B cell (primary cell): Measurements from ENCODE around the gene MALRD1. TPM values are rescaled to one million over a fixed set of nuclear protein-coding genes. Genes with fewer than 3 reads are reported as not detected.

ENCODE experiments used
- ATAC-seq: fragments of 200-7000 bp; cut with Tn5 transposase; one replicate; pipeline ENCODE4 v1.10.0; 2021; ENCODE audit warnings: low read depth, mild to moderate bottlenecking, moderate number of reproducible peaks, moderate library complexity
- CTCF ChIA-PET: fragments of 350-600 bp; sonication (Branson Sonifier 250); formaldehyde crosslinking; loops from one replicate; lab custom pipeline; 2021; ENCODE audit warnings: antibody characterized with exemption, inconsistent platforms; lab: Charles Lee
- POLR2A ChIA-PET: fragments of 350-600 bp; sonication (Branson Sonifier 250); formaldehyde crosslinking; loops from one replicate; lab custom pipeline; 2021; ENCODE audit warnings: antibody characterized with exemption; lab: Charles Lee
- DNase-seq: peaks from one replicate; pipeline ENCODE4 v3.0.0; 2013
- H2AFZ ChIP-seq: 2 replicates; pipeline ENCODE4 v1.6.1; 2012; ENCODE audit warnings: mild to moderate bottlenecking, low read depth, low read length; ENCODE audit not compliant: insufficient read depth, poor library complexity, severe bottlenecking
- H3K27ac ChIP-seq, 2 donors: 1 replicate in 1 of 2; 2 replicates in 1 of 2; pipeline ENCODE4 v1.5.1; 2012 to 2013; ENCODE audit warnings: low read length in 2 of 2, mild to moderate bottlenecking in 2 of 2, moderate library complexity in 1 of 2
- H3K27me3 ChIP-seq, 4 experiments: fragments of 200-600 bp in 1 of 4; sonication (generic) in 1 of 4; replicated peaks in 1 of 4; 1 replicate in 2 of 4; 2 replicates in 2 of 4; pipeline versions ENCODE4 v1.6.1 to v1.7.0; 2013 to 2016; ENCODE audit warnings: low read length in 3 of 4, mild to moderate bottlenecking in 2 of 4, mixed read lengths in 1 of 4, moderate library complexity in 1 of 4; ENCODE audit not compliant: insufficient read depth in 4 of 4, control insufficient read depth in 3 of 4; ENCODE audit errors: control extremely low read depth in 1 of 4
- H3K36me3 ChIP-seq, 2 experiments: replicated peaks in 1 of 2; 1 replicate in 1 of 2; 2 replicates in 1 of 2; pipeline versions ENCODE4 v1.6.1 to v1.7.1; 2013; ENCODE audit warnings: low read length in 1 of 2; ENCODE audit not compliant: insufficient read depth in 2 of 2, control insufficient read depth in 1 of 2; ENCODE audit errors: control extremely low read depth in 1 of 2, extremely low read depth in 1 of 2
- H3K4me1 ChIP-seq, 2 donors: fragments of 200-600 bp in 1 of 2; sonication (generic) in 1 of 2; 1 replicate in 1 of 2; 2 replicates in 1 of 2; pipeline versions ENCODE4 v1.5.1 to v1.6.1; 2013 to 2017; ENCODE audit warnings: low read length in 2 of 2; ENCODE audit not compliant: control insufficient read depth in 2 of 2, insufficient read depth in 2 of 2
- H3K4me2 ChIP-seq: replicated peaks from 2 replicates; pipeline ENCODE3; 2012; ENCODE audit warnings: mild to moderate bottlenecking, low read depth, low read length; ENCODE audit not compliant: poor library complexity, severe bottlenecking
- H3K4me3 ChIP-seq, 5 experiments: fragments of 200-600 bp in 1 of 5; sonication (generic) in 1 of 5; 1 replicate in 3 of 5; 2 replicates in 2 of 5; pipeline versions ENCODE4 v1.5.1 to v1.7.0; 2011 to 2016; ENCODE audit warnings: low read length in 4 of 5, mild to moderate bottlenecking in 4 of 5, low read depth in 2 of 5, control low read depth in 1 of 5, moderate library complexity in 1 of 5; ENCODE audit not compliant: insufficient read depth in 1 of 5; ENCODE audit errors: control extremely low read depth in 1 of 5, extremely low read depth in 1 of 5
- H3K79me2 ChIP-seq: fragments of 200-600 bp; sonication (generic); one replicate; pipeline ENCODE4 v1.6.0; 2016; ENCODE audit warnings: low read length; ENCODE audit not compliant: control insufficient read depth, insufficient read depth
- H3K9ac ChIP-seq: fragments of 200-600 bp; sonication (generic); 2 replicates; pipeline ENCODE4 v1.6.1; 2017; ENCODE audit warnings: mild to moderate bottlenecking, low read length, moderate library complexity
- H3K9me3 ChIP-seq, 3 donors: one replicate each; pipeline versions ENCODE4 v1.6.1 to v1.7.1; 2013; ENCODE audit warnings: low read length in 2 of 3; ENCODE audit not compliant: control insufficient read depth in 2 of 3, insufficient read depth in 1 of 3; ENCODE audit errors: control extremely low read depth in 1 of 3
- H4K20me1 ChIP-seq: 2 replicates; pipeline ENCODE4 v1.6.0; 2012; ENCODE audit warnings: mild to moderate bottlenecking, low read length; ENCODE audit not compliant: insufficient read depth, control insufficient read depth, poor library complexity, severe bottlenecking
- H3K27ac Mint-ChIP-seq: one replicate; pipeline ENCODE4 v1.8.0; 2021; ENCODE audit warnings: mixed read lengths
- H3K27me3 Mint-ChIP-seq: one replicate; pipeline ENCODE4 v1.8.0; 2021; ENCODE audit warnings: mixed read lengths
- H3K4me1 Mint-ChIP-seq: one replicate; pipeline ENCODE4 v1.8.0; 2021; ENCODE audit warnings: mixed read lengths
- H3K4me3 Mint-ChIP-seq: one replicate; pipeline ENCODE4 v1.8.0; 2021; ENCODE audit warnings: mixed read lengths
- H3K9me3 Mint-ChIP-seq: one replicate; pipeline ENCODE4 v1.8.0; 2022; ENCODE audit warnings: mixed read lengths; ENCODE audit not compliant: insufficient read depth
- EZH2 ChIP-seq: IDR thresholded peaks from 2 replicates; pipeline ENCODE4 v1.6.1; 2012; ENCODE audit warnings: borderline replicate concordance, low read depth, mild to moderate bottlenecking, moderate library complexity, low read length; ENCODE audit not compliant: insufficient read depth, poor library complexity, severe bottlenecking
- WGBS: methylation state at CpG from one replicate; pipeline ENCODE4 v1.1.5; 2013; ENCODE audit warnings: missing lambda C conversion rate; ENCODE audit not compliant: insufficient coverage; 5-methylcytosine and 5-hydroxymethylcytosine counted together
- intact Hi-C: fragments of 100-400 bp; cut with micrococcal nuclease; formaldehyde crosslinking; loops from one replicate; pipeline ENCODE4 v1.10.0; 2022
- polyA plus RNA-seq: library from polyadenylated mRNA; depleted of rRNA; stranded (reverse); fragments of >200 nt; gene quantifications from 2 replicates; pipeline ENCODE4 v1.2.3, GENCODE V29; 2012
- total RNA-seq, 2 donors: library from RNA; stranded (reverse); fragments of 120-200 nt in 1 of 2; gene quantifications; 1 replicate in 1 of 2; 2 replicates in 1 of 2; pipeline versions ENCODE4 v1.2.3 to v1.2.4, GENCODE V29; 2013 to 2022
- TF ChIP-seq, protein P1 (sequence below): fragments of 200-600 bp; IDR thresholded peaks from one replicate; pipeline ENCODE4 v1.8.0; 2022; ENCODE audit warnings: antibody characterized with exemption, mild to moderate bottlenecking

MALRD1 gene
- total and polyA plus RNA-seq, 2 donors (not counting 1 experiment from before 2014, with no cell fraction given) = not detected

DNA sequence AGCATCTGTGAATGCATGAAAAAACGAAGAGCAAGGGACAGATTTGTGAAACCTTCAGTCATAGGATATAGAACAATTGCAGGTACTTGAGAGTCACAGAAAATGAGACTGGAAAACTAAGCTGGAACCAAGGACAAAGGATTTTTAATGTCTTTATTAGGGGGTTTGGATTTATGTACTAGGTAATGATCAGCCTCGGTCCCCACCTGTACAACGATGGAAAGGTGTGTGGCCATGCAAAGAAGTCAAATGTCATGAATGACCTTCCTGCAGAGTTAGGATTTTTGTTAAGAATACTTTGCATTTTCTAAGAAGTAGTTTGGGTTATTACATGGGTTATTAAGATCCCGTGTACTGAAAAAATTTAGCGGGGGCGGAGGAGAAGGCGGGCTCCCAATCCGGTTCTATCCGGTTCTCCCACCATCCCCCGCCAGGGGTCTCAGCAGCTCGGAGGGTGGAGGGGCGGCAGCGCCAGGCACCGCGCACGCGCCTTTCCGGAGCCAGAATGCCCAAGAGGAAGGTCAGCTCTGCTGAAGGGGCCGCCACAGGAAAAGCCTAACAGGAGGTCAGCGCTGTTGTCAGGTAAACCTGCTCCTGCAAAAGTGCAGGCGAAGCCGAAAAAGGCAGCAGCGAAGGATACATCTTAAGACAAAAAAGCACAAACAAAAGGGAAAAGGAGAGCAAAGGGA is 440.1 kb downstream of the MALRD1 start:
- Histone ChIP-seq H3K27ac (no peak overlapping the region), H3K27me3 (no peaks in the 10 kb centered on the region), H3K79me2 (no peaks in the 10 kb centered on the region), H3K4me3 (peak overlapping the region in 1 of 5 experiments; percentile 5), H3K9me3 (peaks cover 0 to 7% (median 0%) of the 10 kb centered on the region in 3 donors), H4K20me1 (no peaks in the 10 kb centered on the region), H2AFZ (peak overlapping the region; percentile 44), H3K36me3 (no peaks in the 10 kb centered on the region), H3K9ac (no peak overlapping the region), H3K4me1 (no peaks in the 10 kb centered on the region), H3K4me2 (peak overlapping the region; percentile 27)
- WGBS = 56% methylated on average over 19 of the region's 23 CpGs
- ATAC-seq (no peak), DNase-seq (no peak)
- H3K27ac Mint-ChIP-seq = no peak overlapping the region
- no peak for TF ChIP-seq EZH2
- TF ChIP-seq, protein P1, sequence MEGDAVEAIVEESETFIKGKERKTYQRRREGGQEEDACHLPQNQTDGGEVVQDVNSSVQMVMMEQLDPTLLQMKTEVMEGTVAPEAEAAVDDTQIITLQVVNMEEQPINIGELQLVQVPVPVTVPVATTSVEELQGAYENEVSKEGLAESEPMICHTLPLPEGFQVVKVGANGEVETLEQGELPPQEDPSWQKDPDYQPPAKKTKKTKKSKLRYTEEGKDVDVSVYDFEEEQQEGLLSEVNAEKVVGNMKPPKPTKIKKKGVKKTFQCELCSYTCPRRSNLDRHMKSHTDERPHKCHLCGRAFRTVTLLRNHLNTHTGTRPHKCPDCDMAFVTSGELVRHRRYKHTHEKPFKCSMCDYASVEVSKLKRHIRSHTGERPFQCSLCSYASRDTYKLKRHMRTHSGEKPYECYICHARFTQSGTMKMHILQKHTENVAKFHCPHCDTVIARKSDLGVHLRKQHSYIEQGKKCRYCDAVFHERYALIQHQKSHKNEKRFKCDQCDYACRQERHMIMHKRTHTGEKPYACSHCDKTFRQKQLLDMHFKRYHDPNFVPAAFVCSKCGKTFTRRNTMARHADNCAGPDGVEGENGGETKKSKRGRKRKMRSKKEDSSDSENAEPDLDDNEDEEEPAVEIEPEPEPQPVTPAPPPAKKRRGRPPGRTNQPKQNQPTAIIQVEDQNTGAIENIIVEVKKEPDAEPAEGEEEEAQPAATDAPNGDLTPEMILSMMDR = no peak
- H3K4me3 Mint-ChIP-seq = peak overlapping the region; percentile 5
- no peaks in the 10 kb centered on the region for H3K27me3 Mint-ChIP-seq
- H3K4me1 Mint-ChIP-seq = peaks cover 2% of the 10 kb centered on the region
- ChIA-PET CTCF (no interaction called here), POLR2A (no interaction called here)
- intact Hi-C loops = no loop called here
- H3K9me3 Mint-ChIP-seq = no peaks in the 10 kb centered on the region

DNA sequence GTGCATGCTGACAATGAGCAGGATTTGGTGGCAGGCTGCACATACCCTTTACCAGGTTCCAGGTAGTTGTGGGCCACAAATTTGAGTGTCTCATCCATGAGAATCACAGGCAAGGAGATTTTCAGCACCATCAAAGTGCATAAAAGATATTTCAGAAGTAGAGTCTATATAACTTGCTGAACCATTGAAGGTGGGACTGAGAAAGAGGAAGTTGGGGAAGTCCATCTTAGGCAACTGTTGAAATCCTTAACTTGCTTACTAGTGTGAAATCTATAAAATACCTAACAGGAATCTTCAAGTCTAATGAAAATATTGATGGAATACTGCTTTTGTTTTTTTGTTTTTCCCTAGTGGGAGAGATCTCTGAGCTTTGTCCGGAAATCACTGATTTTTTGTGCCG is 442.6 kb downstream of the MALRD1 start:
- Histone ChIP-seq H3K9me3 (peaks cover 0 to 4% (median 0%) of the 10 kb centered on the region in 3 donors), H2AFZ (no peak overlapping the region), H3K27me3 (no peaks in the 10 kb centered on the region), H3K4me3 (no peak overlapping the region), H3K27ac (no peak overlapping the region), H3K4me2 (no peak overlapping the region), H3K36me3 (no peaks in the 10 kb centered on the region), H3K4me1 (no peaks in the 10 kb centered on the region), H3K9ac (no peak overlapping the region), H3K79me2 (no peaks in the 10 kb centered on the region), H4K20me1 (no peaks in the 10 kb centered on the region)
- TF ChIP-seq EZH2 = no peak
- TF ChIP-seq, protein P1 = no peak
- POLR2A ChIA-PET = no interaction called here
- WGBS = 94% methylated on average over 2 of the region's 2 CpGs
- intact Hi-C loops = no loop called here
- Mint-ChIP-seq H3K4me3 (no peak overlapping the region), H3K27me3 (no peaks in the 10 kb centered on the region), H3K9me3 (no peaks in the 10 kb centered on the region), H3K27ac (no peak overlapping the region), H3K4me1 (peaks cover 2% of the 10 kb centered on the region)
- no peak for ATAC-seq
- CTCF ChIA-PET = no interaction called here
- no peak for DNase-seq
